HL-60 (cell line): Measurements from ENCODE around the gene RNF144A.

Experiments used
- DNase-seq, 2 experiments: peaks; one replicate each; pipeline ENCODE4 v3.0.0-alpha.2; 2010 to 2020; ENCODE audit warnings: low read depth in 1 of 2, low spot score in 1 of 2
- H3K27ac ChIP-seq: fragments of 250-450 bp; sonication (Bioruptor Pico); replicated peaks from 2 replicates; pipeline ENCODE4 v1.5.1; 2020; ENCODE audit warnings: mild to moderate bottlenecking, moderate library complexity
- H3K27me3 ChIP-seq: fragments of 250-450 bp; sonication (Bioruptor Pico); 2 replicates; pipeline ENCODE4 v1.5.1; 2021; ENCODE audit warnings: mild to moderate bottlenecking, moderate library complexity; ENCODE audit not compliant: insufficient read depth, poor library complexity, severe bottlenecking
- H3K4me3 ChIP-seq: replicated peaks from 2 replicates; pipeline ENCODE4 v1.5.1; 2011; ENCODE audit warnings: mild to moderate bottlenecking, control low read depth, low read length; ENCODE audit not compliant: insufficient read depth
- CTCF ChIP-seq: IDR thresholded peaks from one replicate; pipeline ENCODE4 v1.5.1; 2011; ENCODE audit warnings: low read length, control low read depth, inconsistent platforms; ENCODE audit not compliant: insufficient read depth
- GABPA ChIP-seq: IDR thresholded peaks from 2 replicates; pipeline ENCODE4 v1.6.1; 2012; ENCODE audit warnings: low read depth
- POLR2AphosphoS5 ChIP-seq: IDR thresholded peaks from 2 replicates; pipeline ENCODE4 v1.6.1; 2012; ENCODE audit warnings: low read depth
- REST ChIP-seq: IDR thresholded peaks from 2 replicates; pipeline ENCODE4 v1.6.1; 2012; ENCODE audit warnings: low read depth; ENCODE audit not compliant: insufficient replicate concordance
- SPI1 ChIP-seq: IDR thresholded peaks from 2 replicates; pipeline ENCODE4 v1.6.1; 2012; ENCODE audit warnings: low read depth, mild to moderate bottlenecking, borderline replicate concordance

The RNF144A gene

GRCh38 chr2:6940820-6941219, 23.6 kb downstream of the RNF144A start:
- no peak overlapping the region for H3K27ac ChIP-seq
- no peak overlapping the region for H3K4me3 ChIP-seq
- no peak for DNase-seq
- H3K27me3 ChIP-seq = no peaks in the 10 kb centered on the region
- TF ChIP-seq SPI1 (no peak), CTCF (no peak), GABPA (no peak), POLR2AphosphoS5 (no peak), REST (no peak)

DNA sequence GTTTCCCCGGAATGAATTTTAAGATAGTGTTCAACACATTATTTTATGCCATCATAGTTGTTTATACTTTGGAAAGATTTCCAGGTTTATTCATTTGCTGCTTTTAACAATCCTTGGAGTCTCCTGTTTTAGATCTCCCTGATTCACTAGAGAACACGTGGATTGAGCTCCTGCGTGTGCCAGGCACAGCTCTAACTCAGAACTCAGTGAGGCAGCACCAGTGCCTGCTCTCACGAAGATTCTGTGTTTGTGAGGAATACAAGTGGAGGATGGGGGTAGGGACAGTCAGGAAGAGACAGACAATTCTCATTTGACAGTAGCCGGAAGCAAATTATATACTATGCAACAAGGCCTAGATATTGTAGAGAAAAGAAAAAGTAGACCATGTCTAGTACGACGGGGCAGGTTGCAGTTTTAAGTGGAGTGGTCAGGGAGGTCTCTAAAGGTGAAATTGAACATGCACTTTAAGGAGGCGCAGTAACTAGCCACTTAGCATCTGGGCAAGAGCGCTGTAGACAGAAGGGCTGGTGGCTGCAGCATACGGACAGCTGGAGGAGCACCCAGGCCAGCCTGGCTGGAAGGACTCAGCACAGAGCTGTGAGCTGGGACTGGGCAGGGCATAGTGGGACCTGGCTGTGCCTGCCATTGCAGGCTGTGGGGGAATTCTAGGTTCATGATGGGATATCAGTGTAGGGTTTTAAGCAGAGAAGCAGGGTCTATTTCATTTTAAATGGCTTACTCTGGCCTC, 24.3 kb downstream of the RNF144A start:
- Histone ChIP-seq H3K4me3 (no peak overlapping the region), H3K27me3 (no peaks in the 10 kb centered on the region), H3K27ac (no peak overlapping the region)
- no peak for DNase-seq
- no peak for TF ChIP-seq REST
- TF ChIP-seq GABPA = no peak
- no peak for TF ChIP-seq POLR2AphosphoS5
- no peak for TF ChIP-seq SPI1
- no peak for TF ChIP-seq CTCF

DNA sequence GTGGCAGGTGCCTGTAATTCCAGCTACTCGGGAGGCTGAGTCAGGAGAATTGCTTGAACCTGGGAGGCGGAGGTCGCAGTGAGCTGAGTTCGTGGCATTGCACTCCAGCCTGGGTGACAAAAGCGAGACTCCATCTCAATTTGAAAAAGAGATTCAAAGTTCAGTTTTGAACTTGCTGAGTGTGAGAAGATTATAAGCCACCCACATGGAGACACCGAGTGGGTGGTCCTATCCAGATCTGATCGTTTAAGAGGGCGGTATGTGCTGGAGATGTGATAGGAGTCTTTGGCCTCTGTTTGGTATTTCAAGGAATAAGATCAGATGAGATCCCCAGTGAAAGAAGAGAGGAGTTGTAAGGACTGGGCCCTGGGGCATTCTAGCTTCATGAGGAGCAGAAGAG, 25.6 kb downstream of the RNF144A start:
- no peak overlapping the region for H3K4me3 ChIP-seq
- no peak overlapping the region for H3K27ac ChIP-seq
- no peak for DNase-seq
- TF ChIP-seq SPI1 = no peak
- TF ChIP-seq CTCF = no peak
- TF ChIP-seq POLR2AphosphoS5 = no peak
- TF ChIP-seq GABPA = no peak
- TF ChIP-seq REST = no peak
- H3K27me3 ChIP-seq = no peaks in the 10 kb centered on the region
